ENCODE results near the gene PSMD7. TPM values are rescaled to one million over a fixed set of nuclear protein-coding genes. Genes with fewer than 3 reads are reported as not detected.

The PSMD7 gene
- total RNA-seq (2021; ENCODE audit: unreplicated experiment) (109 TPM), Bru-seq, nascent RNA (percentile 96 among the genes with signal in this experiment), BruChase-seq, experiment 1, labeled RNA remaining after a 6-hour chase (percentile 95 among the genes with signal in this experiment), BruChase-seq, experiment 2, labeled RNA remaining after a 2-hour chase (percentile 94 among the genes with signal in this experiment)
- polyA plus RNA-seq (2012) = 125 and 135 TPM in 2 replicates
- long read RNA-seq, transcript PSMD7-201 (7 exons, 1,670 nt) = major isoform, 214 of 251 reads
- long read RNA-seq, partial matches to known transcripts = 7 of 251 reads
- long read RNA-seq, other reads (novel, unspliced or antisense) = 26 of 251 reads

- peak; percentile 90 for ATAC-seq
- H3K4me1 ChIP-seq (ENCODE audit: control insufficient read depth in 1 of 2, insufficient read depth in 2 of 2, low read length in 2 of 2) = peaks cover 9 to 21% of the 10 kb centered on the region in 2 experiments; a peak in 3 of 4 replicates
- H4K20me1 ChIP-seq (ENCODE audit: insufficient read depth) = peaks cover 3% of the 10 kb centered on the region; the same call in 1 of the 2 replicates
- H3K27ac ChIP-seq (ENCODE audit: low read depth, low read length) = peak within 1 kb of the TSS; percentile 90
- peak within 1 kb of the TSS; percentile 96 to 97 for H3K4me3 ChIP-seq (replicated peaks in 1 of 2; ENCODE audit: low read depth in 1 of 2, low read length in 2 of 2)
- peaks cover 53% of the 10 kb centered on the region for H3K79me2 ChIP-seq (ENCODE audit: insufficient read depth, low read length)
- no peaks in the 10 kb centered on the region for H3K9me2 ChIP-seq (ENCODE audit: insufficient read depth)
- ChIA-PET RAD21 (ENCODE audit: low non-redundant PET in 1 of 2, low total read pairs in 2 of 2, uncharacterized antibody in 2 of 2, unreplicated experiment in 2 of 2) (no interaction called here), POLR2A (interaction anchor here (1.2 kb wide), 1 partner anchor 23 kb away, joined by 3 read pairs; no protein-coding TSS in a partner anchor), CTCF (no interaction called here)
- BruUV-seq (replicated peaks) = no TSS peak
- H3K36me3 ChIP-seq (ENCODE audit: control insufficient read depth in 1 of 2, insufficient read depth in 2 of 2, low read length in 2 of 2) = peaks cover 24 to 36% of the 10 kb centered on the region in 2 experiments
- no peaks in the 10 kb centered on the region for H3K27me3 ChIP-seq (ENCODE audit: insufficient read depth, low read length)
- H3K4me2 ChIP-seq (ENCODE audit: low read length) = peak within 1 kb of the TSS; percentile 70
- H2AFZ ChIP-seq (ENCODE audit: low read depth, low read length, poor library complexity, severe bottlenecking) = no peak within 1 kb of the TSS
- intact Hi-C loops (cut with micrococcal nuclease) = no loop called here
- DNase-seq (ENCODE audit: low read depth, low spot score) = peak; percentile 83
- H3K9me3 ChIP-seq (ENCODE audit: control insufficient read depth in 1 of 2, insufficient read depth in 1 of 2, low read depth in 1 of 2, low read length in 2 of 2) = no peaks in the 10 kb centered on the region
- peak within 1 kb of the TSS; percentile 96 for H3K9ac ChIP-seq (ENCODE audit: low read length)
- peak; percentile 69 for TF ChIP-seq YY1 (IDR thresholded peaks at IDR 0.05; ENCODE audit: extremely low read depth, insufficient replicate concordance, low read depth, low read length)
- TF ChIP-seq EZH2phosphoT487 (IDR thresholded peaks at IDR 0.05; ENCODE audit: borderline replicate concordance) = no peak
- no peak for TF ChIP-seq FOSL1 (IDR thresholded peaks at IDR 0.05; ENCODE audit: low read depth)
- TF ChIP-seq ZFX (IDR thresholded peaks at IDR 0.05) = peak; percentile 96
- TF ChIP-seq RAD21 (IDR thresholded peaks at IDR 0.05; ENCODE audit: low read depth) = no peak
- no peak for TF ChIP-seq CEBPB (IDR thresholded peaks at IDR 0.05; ENCODE audit: low read depth)
- TF ChIP-seq, protein P1, sequence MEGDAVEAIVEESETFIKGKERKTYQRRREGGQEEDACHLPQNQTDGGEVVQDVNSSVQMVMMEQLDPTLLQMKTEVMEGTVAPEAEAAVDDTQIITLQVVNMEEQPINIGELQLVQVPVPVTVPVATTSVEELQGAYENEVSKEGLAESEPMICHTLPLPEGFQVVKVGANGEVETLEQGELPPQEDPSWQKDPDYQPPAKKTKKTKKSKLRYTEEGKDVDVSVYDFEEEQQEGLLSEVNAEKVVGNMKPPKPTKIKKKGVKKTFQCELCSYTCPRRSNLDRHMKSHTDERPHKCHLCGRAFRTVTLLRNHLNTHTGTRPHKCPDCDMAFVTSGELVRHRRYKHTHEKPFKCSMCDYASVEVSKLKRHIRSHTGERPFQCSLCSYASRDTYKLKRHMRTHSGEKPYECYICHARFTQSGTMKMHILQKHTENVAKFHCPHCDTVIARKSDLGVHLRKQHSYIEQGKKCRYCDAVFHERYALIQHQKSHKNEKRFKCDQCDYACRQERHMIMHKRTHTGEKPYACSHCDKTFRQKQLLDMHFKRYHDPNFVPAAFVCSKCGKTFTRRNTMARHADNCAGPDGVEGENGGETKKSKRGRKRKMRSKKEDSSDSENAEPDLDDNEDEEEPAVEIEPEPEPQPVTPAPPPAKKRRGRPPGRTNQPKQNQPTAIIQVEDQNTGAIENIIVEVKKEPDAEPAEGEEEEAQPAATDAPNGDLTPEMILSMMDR (IDR thresholded peaks at IDR 0.05 in 2 of 3, conservative IDR thresholded peaks at IDR 0.05 in 1 of 3; ENCODE audit: borderline replicate concordance in 1 of 3, insufficient read depth in 1 of 3, low read depth in 2 of 3, low read length in 2 of 3) = no peak
- peak; percentile 28 for TF ChIP-seq POLR2A (IDR thresholded peaks at IDR 0.05; ENCODE audit: borderline replicate concordance, extremely low read depth, insufficient read depth, insufficient read length)
- TF ChIP-seq ZNF274 (IDR thresholded peaks at IDR 0.05; ENCODE audit: low read depth, low read length) = no peak
- TF ChIP-seq, protein P2, sequence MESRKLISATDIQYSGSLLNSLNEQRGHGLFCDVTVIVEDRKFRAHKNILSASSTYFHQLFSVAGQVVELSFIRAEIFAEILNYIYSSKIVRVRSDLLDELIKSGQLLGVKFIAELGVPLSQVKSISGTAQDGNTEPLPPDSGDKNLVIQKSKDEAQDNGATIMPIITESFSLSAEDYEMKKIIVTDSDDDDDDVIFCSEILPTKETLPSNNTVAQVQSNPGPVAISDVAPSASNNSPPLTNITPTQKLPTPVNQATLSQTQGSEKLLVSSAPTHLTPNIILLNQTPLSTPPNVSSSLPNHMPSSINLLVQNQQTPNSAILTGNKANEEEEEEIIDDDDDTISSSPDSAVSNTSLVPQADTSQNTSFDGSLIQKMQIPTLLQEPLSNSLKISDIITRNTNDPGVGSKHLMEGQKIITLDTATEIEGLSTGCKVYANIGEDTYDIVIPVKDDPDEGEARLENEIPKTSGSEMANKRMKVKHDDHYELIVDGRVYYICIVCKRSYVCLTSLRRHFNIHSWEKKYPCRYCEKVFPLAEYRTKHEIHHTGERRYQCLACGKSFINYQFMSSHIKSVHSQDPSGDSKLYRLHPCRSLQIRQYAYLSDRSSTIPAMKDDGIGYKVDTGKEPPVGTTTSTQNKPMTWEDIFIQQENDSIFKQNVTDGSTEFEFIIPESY (IDR thresholded peaks at IDR 0.05; ENCODE audit: extremely low read depth, insufficient replicate concordance, low read length) = peak; percentile 73
- TF ChIP-seq SRF (IDR thresholded peaks at IDR 0.05; ENCODE audit: low read depth) = no peak; the same call in 1 of the 2 replicates
- 0 out of 2 replicates have a peak, but pooled peaks have one; percentile 61 for TF ChIP-seq CBX3 (IDR thresholded peaks at IDR 0.05; ENCODE audit: low read depth)
- peak; percentile 54 for TF ChIP-seq TCF7L2 (IDR thresholded peaks at IDR 0.05; ENCODE audit: borderline replicate concordance, extremely low read depth, insufficient read depth, insufficient read length)
- TF ChIP-seq SP1 (IDR thresholded peaks at IDR 0.05; ENCODE audit: low read depth) = no peak
- TF ChIP-seq SIN3A (IDR thresholded peaks at IDR 0.05; ENCODE audit: low read depth) = peak; percentile 74
- no peak; the same call in 1 of the 2 replicates for TF ChIP-seq JUND (IDR thresholded peaks at IDR 0.05)
- TF ChIP-seq ATF3 (IDR thresholded peaks at IDR 0.05) = no peak
- TF ChIP-seq ELF1 (IDR thresholded peaks at IDR 0.05; ENCODE audit: borderline replicate concordance, low read depth) = peak; percentile 76
- peak; percentile 96 for TF ChIP-seq MAX (IDR thresholded peaks at IDR 0.05)
- peak; percentile 85 for TF ChIP-seq POLR2AphosphoS5 (IDR thresholded peaks at IDR 0.05; ENCODE audit: low read depth, low read length)
- no peak for TF ChIP-seq EGR1 (IDR thresholded peaks at IDR 0.05; ENCODE audit: low read depth)
Observed at GRCh38 chr16:74296432-74297144, at the start of gene PSMD7. PSMD7 (plus strand) TSS chr16:74296814; CDS start chr16:74296915, 101 bp downstream.

All from HCT116 (cell line).